Activated T-cell treated with anti-CD3 and anti-CD28 coated beads, Interleukin-2, amount 50 U/mL, for 4 hours (primary cell): ENCODE measurements around the gene CLSTN2. TPM values are rescaled to one million over a fixed set of nuclear protein-coding genes. Genes with fewer than 3 reads are reported as not detected.

Source experiments
- ATAC-seq, 2 donors: fragments of 200-7000 bp; cut with Tn5 transposase; one replicate each; pipeline ENCODE4 v1.10.0; 2021
- DNase-seq: peaks from one replicate; pipeline ENCODE4 v3.0.0-alpha.2; 2020
- H3K27me3 Mint-ChIP-seq: one replicate; pipeline ENCODE4 v1.8.0; 2021; ENCODE audit warnings: low read depth, mixed read lengths
- H3K36me3 Mint-ChIP-seq: one replicate; pipeline ENCODE4 v1.8.0; 2022; ENCODE audit warnings: mixed read lengths; ENCODE audit not compliant: insufficient read depth
- H3K4me1 Mint-ChIP-seq: one replicate; pipeline ENCODE4 v1.8.0; 2021; ENCODE audit warnings: low read depth, mixed read lengths
- H3K4me3 Mint-ChIP-seq: one replicate; pipeline ENCODE4 v1.8.0; 2021; ENCODE audit warnings: mild to moderate bottlenecking, moderate library complexity, mixed read lengths
- H3K9me3 Mint-ChIP-seq: one replicate; pipeline ENCODE4 v1.8.0; 2021; ENCODE audit warnings: mixed read lengths
- total RNA-seq, 3 donors: library from RNA; stranded (reverse); gene quantifications; one replicate each; pipeline ENCODE4 v1.2.1, GENCODE V29; 2021

CLSTN2 gene
- total RNA-seq, 3 donors from 2014 or later, result under 0.01 to 0.10 (median 0.03) TPM

GRCh38 chr3:140134231-140134965 lies 199.4 kb downstream of the CLSTN2 start:
- H3K4me3 Mint-ChIP-seq, result no peak overlapping the region
- H3K9me3 Mint-ChIP-seq, result no peaks in the 10 kb centered on the region
- H3K4me1 Mint-ChIP-seq, result no peaks in the 10 kb centered on the region
- DNase-seq (no peak), ATAC-seq (no peak)
- peaks cover 3% of the 10 kb centered on the region for H3K27me3 Mint-ChIP-seq
- no peaks in the 10 kb centered on the region for H3K36me3 Mint-ChIP-seq

GRCh38 chr3:140135461-140135860 lies 200.5 kb downstream of the CLSTN2 start:
- Mint-ChIP-seq H3K36me3 (no peaks in the 10 kb centered on the region), H3K4me3 (no peak overlapping the region), H3K4me1 (no peaks in the 10 kb centered on the region), H3K9me3 (no peaks in the 10 kb centered on the region), H3K27me3 (peaks cover 3% of the 10 kb centered on the region)
- no peak for DNase-seq
- ATAC-seq, result no peak

GRCh38 chr3:140143367-140144069 lies 208.5 kb downstream of the CLSTN2 start:
- Mint-ChIP-seq H3K9me3 (no peaks in the 10 kb centered on the region), H3K27me3 (no peaks in the 10 kb centered on the region), H3K36me3 (no peaks in the 10 kb centered on the region), H3K4me1 (no peaks in the 10 kb centered on the region), H3K4me3 (no peak overlapping the region)
- no peak for ATAC-seq
- no peak for DNase-seq

- ATAC-seq (no peak), DNase-seq (no peak)
- Mint-ChIP-seq H3K4me1 (no peaks in the 10 kb centered on the region), H3K36me3 (no peaks in the 10 kb centered on the region), H3K4me3 (no peak overlapping the region), H3K27me3 (no peaks in the 10 kb centered on the region), H3K9me3 (no peaks in the 10 kb centered on the region)
Measured at GRCh38 chr3:140145528-140145927, 210.5 kb downstream of the CLSTN2 start.

- no peak for DNase-seq
- Mint-ChIP-seq H3K36me3 (no peaks in the 10 kb centered on the region), H3K27me3 (no peaks in the 10 kb centered on the region), H3K4me1 (no peaks in the 10 kb centered on the region), H3K4me3 (no peak overlapping the region), H3K9me3 (no peaks in the 10 kb centered on the region)
- ATAC-seq, result no peak
Measured at GRCh38 chr3:140146668-140147067, 211.7 kb downstream of the CLSTN2 start.

GRCh38 chr3:140147965-140148490 lies 213.0 kb downstream of the CLSTN2 start:
- no peak for ATAC-seq
- Mint-ChIP-seq H3K36me3 (no peaks in the 10 kb centered on the region), H3K4me3 (no peak overlapping the region), H3K9me3 (no peaks in the 10 kb centered on the region), H3K4me1 (no peaks in the 10 kb centered on the region), H3K27me3 (no peaks in the 10 kb centered on the region)
- DNase-seq, result no peak

GRCh38 chr3:140148824-140149390 lies 213.9 kb downstream of the CLSTN2 start:
- Mint-ChIP-seq H3K36me3 (no peaks in the 10 kb centered on the region), H3K4me1 (no peaks in the 10 kb centered on the region), H3K9me3 (no peaks in the 10 kb centered on the region), H3K27me3 (no peaks in the 10 kb centered on the region), H3K4me3 (no peak overlapping the region)
- ATAC-seq (no peak), DNase-seq (no peak)

- DNase-seq (no peak), ATAC-seq (no peak)
- H3K36me3 Mint-ChIP-seq, result no peaks in the 10 kb centered on the region
- no peaks in the 10 kb centered on the region for H3K27me3 Mint-ChIP-seq
- no peaks in the 10 kb centered on the region for H3K9me3 Mint-ChIP-seq
- no peak overlapping the region for H3K4me3 Mint-ChIP-seq
- H3K4me1 Mint-ChIP-seq, result no peaks in the 10 kb centered on the region
Measured at GRCh38 chr3:140151321-140151720, 216.3 kb downstream of the CLSTN2 start.

GRCh38 chr3:140152851-140153639 lies 218.1 kb downstream of the CLSTN2 start:
- no peaks in the 10 kb centered on the region for H3K4me1 Mint-ChIP-seq
- H3K4me3 Mint-ChIP-seq, result no peak overlapping the region
- H3K9me3 Mint-ChIP-seq, result no peaks in the 10 kb centered on the region
- no peaks in the 10 kb centered on the region for H3K36me3 Mint-ChIP-seq
- DNase-seq (no peak), ATAC-seq (no peak)
- no peaks in the 10 kb centered on the region for H3K27me3 Mint-ChIP-seq

- no peak for ATAC-seq
- no peaks in the 10 kb centered on the region for H3K36me3 Mint-ChIP-seq
- no peaks in the 10 kb centered on the region for H3K4me1 Mint-ChIP-seq
- DNase-seq, result no peak
- no peak overlapping the region for H3K4me3 Mint-ChIP-seq
- no peaks in the 10 kb centered on the region for H3K27me3 Mint-ChIP-seq
- H3K9me3 Mint-ChIP-seq, result no peaks in the 10 kb centered on the region
Measured at GRCh38 chr3:140153736-140154135, 218.8 kb downstream of the CLSTN2 start.

- Mint-ChIP-seq H3K4me1 (no peaks in the 10 kb centered on the region), H3K4me3 (no peak overlapping the region), H3K9me3 (no peaks in the 10 kb centered on the region), H3K36me3 (no peaks in the 10 kb centered on the region), H3K27me3 (no peaks in the 10 kb centered on the region)
- DNase-seq (no peak), ATAC-seq (no peak)
Measured at GRCh38 chr3:140157161-140157560, 222.2 kb downstream of the CLSTN2 start.

- H3K27me3 Mint-ChIP-seq, result no peaks in the 10 kb centered on the region
- H3K9me3 Mint-ChIP-seq, result no peaks in the 10 kb centered on the region
- H3K36me3 Mint-ChIP-seq, result no peaks in the 10 kb centered on the region
- H3K4me3 Mint-ChIP-seq, result no peak overlapping the region
- H3K4me1 Mint-ChIP-seq, result no peaks in the 10 kb centered on the region
- DNase-seq (no peak), ATAC-seq (no peak)
Measured at GRCh38 chr3:140159646-140160045, 224.7 kb downstream of the CLSTN2 start.

GRCh38 chr3:140160553-140160952 lies 225.6 kb downstream of the CLSTN2 start:
- DNase-seq, result no peak
- Mint-ChIP-seq H3K4me1 (no peaks in the 10 kb centered on the region), H3K36me3 (no peaks in the 10 kb centered on the region), H3K9me3 (no peaks in the 10 kb centered on the region), H3K27me3 (no peaks in the 10 kb centered on the region), H3K4me3 (no peak overlapping the region)
- ATAC-seq, result no peak

- H3K36me3 Mint-ChIP-seq, result no peaks in the 10 kb centered on the region
- H3K9me3 Mint-ChIP-seq, result no peaks in the 10 kb centered on the region
- H3K4me3 Mint-ChIP-seq, result no peak overlapping the region
- no peaks in the 10 kb centered on the region for H3K4me1 Mint-ChIP-seq
- no peak for ATAC-seq
- no peak for DNase-seq
- no peaks in the 10 kb centered on the region for H3K27me3 Mint-ChIP-seq
Measured at GRCh38 chr3:140162551-140162950, 227.6 kb downstream of the CLSTN2 start.
